Endothelial cell (in vitro differentiated cells): ENCODE data around the gene CATSPERD. TPM values are rescaled to one million over a fixed set of nuclear protein-coding genes. Genes with fewer than 3 reads are reported as not detected.

Experiments used
- DNase-seq: peaks from one replicate; pipeline ENCODE4 v3.0.0; 2021; ENCODE audit warnings: low spot score
- H3K27ac Mint-ChIP-seq: one replicate; pipeline ENCODE4 v1.8.0; 2021; ENCODE audit warnings: mixed read lengths, inconsistent platforms; ENCODE audit not compliant: unreplicated experiment
- H3K27me3 Mint-ChIP-seq: one replicate; pipeline ENCODE4 v1.8.0; 2021; ENCODE audit warnings: mild to moderate bottlenecking, moderate library complexity, mixed read lengths, inconsistent platforms; ENCODE audit not compliant: unreplicated experiment
- H3K36me3 Mint-ChIP-seq: one replicate; pipeline ENCODE4 v1.8.0; 2021; ENCODE audit warnings: mild to moderate bottlenecking, low read depth, mixed read lengths, inconsistent platforms; ENCODE audit not compliant: unreplicated experiment
- H3K4me1 Mint-ChIP-seq: one replicate; pipeline ENCODE4 v1.8.0; 2021; ENCODE audit warnings: mild to moderate bottlenecking, mixed read lengths, inconsistent platforms; ENCODE audit not compliant: unreplicated experiment
- H3K4me3 Mint-ChIP-seq: one replicate; pipeline ENCODE4 v1.8.0; 2021; ENCODE audit warnings: mild to moderate bottlenecking, mixed read lengths, inconsistent platforms; ENCODE audit not compliant: unreplicated experiment
- H3K9me3 Mint-ChIP-seq: one replicate; pipeline ENCODE4 v1.8.0; 2021; ENCODE audit warnings: mixed read lengths, inconsistent platforms; ENCODE audit not compliant: unreplicated experiment
- CTCF ChIP-seq: fragments of 200-600 bp; sonication (generic); IDR thresholded peaks from one replicate; pipeline ENCODE4 v1.5.0; 2021; ENCODE audit warnings: antibody characterized with exemption; ENCODE audit not compliant: unreplicated experiment
- total RNA-seq: library from RNA; stranded (reverse); fragmentation: NEBNext Ultra II Directional; extraction: Animal tissue kit (Norgen Biotek cat#: 25700); gene quantifications from one replicate; pipeline ENCODE4 v1.2.1, GENCODE V29; 2021; ENCODE audit not compliant: unreplicated experiment

CATSPERD gene
- total RNA-seq, 1 donor from 2014 or later = not detected

DNA sequence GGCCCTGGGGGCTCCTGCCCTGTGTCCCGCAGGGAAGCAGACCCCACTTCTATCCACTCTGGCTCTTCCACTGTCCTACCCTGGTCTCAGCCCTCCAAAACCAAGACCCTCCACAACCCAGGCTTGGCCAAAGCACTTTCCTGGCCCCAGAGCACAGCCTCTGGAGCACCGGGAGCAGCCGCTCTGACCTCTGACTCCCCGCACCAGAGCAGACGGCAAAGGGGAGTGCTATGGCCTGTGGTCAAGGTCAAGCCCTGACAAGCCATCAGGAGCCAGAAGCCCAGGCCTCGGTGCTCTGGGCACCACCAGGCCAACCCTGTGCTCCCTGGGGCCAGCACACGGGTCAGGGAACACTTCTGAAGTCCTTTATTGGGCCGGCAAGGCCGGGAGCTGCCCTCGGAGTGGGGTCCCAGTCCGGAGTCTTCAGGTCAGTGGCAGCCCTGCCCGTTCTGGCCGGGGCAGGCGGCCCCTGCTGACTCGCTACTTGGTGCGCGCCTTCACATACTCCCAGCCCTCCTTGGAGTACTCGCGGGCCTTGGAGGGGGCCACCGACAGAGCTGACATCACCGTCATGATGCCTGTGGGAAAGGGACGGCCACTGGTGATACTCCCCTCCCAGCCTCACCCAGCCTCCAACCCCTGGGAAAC is 42.2 kb upstream of the CATSPERD start:
- peaks cover 17% of the 10 kb centered on the region for H3K36me3 Mint-ChIP-seq
- H3K4me1 Mint-ChIP-seq = peaks cover 34% of the 10 kb centered on the region
- H3K4me3 Mint-ChIP-seq = no peak overlapping the region
- H3K27ac Mint-ChIP-seq = no peak overlapping the region
- TF ChIP-seq CTCF = no peak
- H3K9me3 Mint-ChIP-seq = no peaks in the 10 kb centered on the region
- H3K27me3 Mint-ChIP-seq = peaks cover 32% of the 10 kb centered on the region
- no peak for DNase-seq

DNA sequence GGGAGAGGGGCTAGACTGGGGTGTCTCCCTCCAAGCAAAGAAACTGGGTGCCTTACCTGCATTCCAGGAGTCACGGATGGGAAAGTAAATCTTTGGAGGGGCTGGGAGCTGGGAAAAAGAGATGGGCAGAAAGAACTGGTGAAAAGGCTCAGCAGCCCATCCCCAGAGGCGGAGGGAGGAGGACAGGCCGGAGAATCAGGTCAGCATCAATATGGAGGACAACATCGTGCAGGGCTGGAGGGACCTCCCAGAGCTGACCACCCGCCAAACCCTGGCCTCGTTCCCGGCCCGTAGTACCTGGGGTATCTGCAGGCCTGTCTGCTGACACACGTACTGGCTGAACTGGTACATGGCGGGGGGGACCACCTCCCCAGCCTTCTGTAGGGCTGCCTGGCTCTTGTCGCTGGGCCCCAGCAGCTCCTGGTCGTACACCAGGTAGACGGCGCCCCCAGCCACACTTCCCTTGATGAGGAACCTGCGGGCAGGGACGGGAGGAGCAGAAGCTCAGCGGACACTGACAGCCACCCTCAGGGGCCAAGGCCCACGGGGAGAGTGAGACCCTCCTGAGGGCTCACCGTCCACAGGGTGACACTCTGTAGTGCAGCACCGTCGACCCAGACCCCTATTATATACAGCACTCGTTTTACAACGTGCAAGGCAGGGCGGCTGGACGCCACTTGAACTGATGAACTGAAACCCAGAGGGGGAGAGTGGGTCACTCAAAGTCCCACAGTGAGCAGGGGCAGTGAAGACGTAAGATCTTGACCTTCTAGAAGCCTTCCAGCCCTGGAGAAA is 41.0 kb upstream of the CATSPERD start:
- Mint-ChIP-seq H3K4me3 (peak overlapping the region; percentile 94), H3K4me1 (peaks cover 34% of the 10 kb centered on the region)

GRCh38 chr19:5680084-5680436 is 40.4 kb upstream of the CATSPERD start:
- H3K36me3 Mint-ChIP-seq = peaks cover 13% of the 10 kb centered on the region
- H3K27me3 Mint-ChIP-seq = peaks cover 24% of the 10 kb centered on the region
- no peak for TF ChIP-seq CTCF
- no peak for DNase-seq
- peak overlapping the region; percentile 94 for H3K4me3 Mint-ChIP-seq
- peaks cover 30% of the 10 kb centered on the region for H3K4me1 Mint-ChIP-seq
- peak overlapping the region; percentile 97 for H3K27ac Mint-ChIP-seq
- H3K9me3 Mint-ChIP-seq = no peaks in the 10 kb centered on the region

More for the DNA sequence above, 41.0 kb upstream of the CATSPERD start:
- H3K9me3 Mint-ChIP-seq = no peaks in the 10 kb centered on the region
- H3K36me3 Mint-ChIP-seq = peaks cover 13% of the 10 kb centered on the region
- no peak for DNase-seq
- no peak for TF ChIP-seq CTCF
- peak overlapping the region; percentile 97 for H3K27ac Mint-ChIP-seq
- peaks cover 24% of the 10 kb centered on the region for H3K27me3 Mint-ChIP-seq

DNA sequence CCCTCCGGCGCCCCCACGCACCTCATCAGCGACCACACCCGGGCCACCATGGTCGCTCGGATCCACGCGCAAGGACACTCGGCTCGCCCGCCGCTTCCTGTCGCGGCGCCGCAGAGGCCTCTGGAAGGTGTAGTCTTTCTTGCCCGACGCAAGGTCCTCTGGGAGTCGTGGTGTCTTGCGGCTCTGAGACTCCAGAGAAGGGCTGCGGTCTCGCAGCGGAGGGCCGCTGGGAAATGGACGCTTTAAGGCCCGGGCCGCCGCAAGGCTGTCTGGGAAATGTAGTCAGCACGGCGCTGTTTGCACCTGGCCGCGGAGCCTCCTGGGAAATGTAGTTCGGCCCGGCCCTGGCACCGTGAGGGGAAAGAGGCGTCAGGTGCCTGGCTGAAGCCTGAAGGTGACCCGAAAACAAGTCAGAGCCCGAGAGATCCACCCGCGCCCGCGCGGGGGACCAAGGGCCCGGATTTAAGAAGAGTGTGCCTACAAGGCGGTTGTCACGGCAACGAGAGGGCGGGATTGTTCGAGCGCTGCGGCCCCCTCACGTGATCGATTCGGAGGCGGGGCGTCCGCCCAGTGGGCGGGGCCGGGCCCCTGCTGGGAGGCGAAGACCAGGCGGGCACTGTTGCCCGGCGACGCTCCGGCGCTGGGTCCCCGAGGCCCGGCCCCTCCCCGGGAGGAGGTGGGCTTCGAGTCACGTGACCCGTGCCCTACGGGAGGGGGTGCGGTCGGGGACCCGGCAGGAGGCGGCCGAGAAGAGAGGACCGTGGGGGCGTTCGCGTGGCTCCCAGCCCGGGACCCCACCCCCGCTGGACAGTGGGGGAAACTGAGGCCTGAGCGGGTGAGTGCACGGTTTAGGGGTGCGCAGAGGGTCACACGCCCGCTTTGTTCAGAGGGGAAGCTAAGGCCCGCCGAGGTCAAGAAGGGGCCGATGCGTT is 39.7 kb upstream of the CATSPERD start, which contains the start of the genes HSD11B1L and MICOS13:
HSD11B1L (plus strand) TSS at position 591 of the 932 bp plus-strand sequence. CDS start 3,806 bp downstream, outside the sequence.
MICOS13 (minus strand) TSS at position 80 of the 932 bp plus-strand sequence; CDS start at position 50, 30 bp downstream.
- peaks cover 26% of the 10 kb centered on the region for H3K27me3 Mint-ChIP-seq
- peak within 1 kb of the TSS; percentile 97 for H3K27ac Mint-ChIP-seq
- no peaks in the 10 kb centered on the region for H3K9me3 Mint-ChIP-seq
- peaks cover 10% of the 10 kb centered on the region for H3K36me3 Mint-ChIP-seq
- peaks cover 24% of the 10 kb centered on the region for H3K4me1 Mint-ChIP-seq
- TF ChIP-seq CTCF = no peak
- H3K4me3 Mint-ChIP-seq = peak within 1 kb of the TSS; percentile 94
- peak; percentile 98 for DNase-seq
